ENCODE data around the gene TNK2. TPM values are rescaled to one million over a fixed set of nuclear protein-coding genes. Genes with fewer than 3 reads are reported as not detected.

TNK2 gene
- total RNA-seq, 2 experiments from 2014 or later = 43.6 to 92.1 TPM

GRCh38 chr3:195880037-195880431, 28.3 kb downstream of the TNK2 start:
- POLR2A ChIA-PET = no interaction called here
- Histone ChIP-seq H3K4me2 (ENCODE audit: low read length) (no peak overlapping the region), H3K27ac (ENCODE audit: low read depth, low read length, poor library complexity, severe bottlenecking) (no peak overlapping the region), H3K9me3 (ENCODE audit: low read length) (no peaks in the 10 kb centered on the region), H3K9me2 (ENCODE audit: insufficient read depth, low read length) (no peaks in the 10 kb centered on the region), H2AFZ (ENCODE audit: low read length) (no peak overlapping the region), H3K79me2 (ENCODE audit: insufficient read depth, low read depth, low read length) (no peaks in the 10 kb centered on the region), H3K4me1 (ENCODE audit: insufficient read depth, low read length, poor library complexity, severe bottlenecking) (no peaks in the 10 kb centered on the region), H3K4me3 (ENCODE audit: low read depth, low read length, poor library complexity, severe bottlenecking) (no peak overlapping the region), H3K36me3 (ENCODE audit: insufficient read depth, low read length) (peaks cover 17% of the 10 kb centered on the region), H4K20me1 (ENCODE audit: insufficient read depth, low read length) (no peaks in the 10 kb centered on the region)
- TSS peak; percentile 66 for BruUV-seq (replicated peaks)
- intact Hi-C loops (cut with micrococcal nuclease; ENCODE audit: unreplicated experiment) = no loop called here
- CTCF ChIA-PET (ENCODE audit: unreplicated experiment) = no interaction called here
- DNase-seq (ENCODE audit: low spot score) = no peak
- TF ChIP-seq EZH2phosphoT487 (IDR thresholded peaks at IDR 0.05; ENCODE audit: borderline replicate concordance, low read depth, low read length) (no peak), CTCF (conservative IDR thresholded peaks at IDR 0.05; ENCODE audit: low read length) (no peak)

GRCh38 chr3:195879416-195880036, 28.8 kb downstream of the TNK2 start:
- intact Hi-C loops (cut with micrococcal nuclease; ENCODE audit: unreplicated experiment) = no loop called here
- POLR2A ChIA-PET = no interaction called here
- CTCF ChIA-PET (ENCODE audit: unreplicated experiment) = no interaction called here
- Histone ChIP-seq H2AFZ (ENCODE audit: low read length) (no peak overlapping the region), H4K20me1 (ENCODE audit: insufficient read depth, low read length) (no peaks in the 10 kb centered on the region), H3K4me1 (ENCODE audit: insufficient read depth, low read length, poor library complexity, severe bottlenecking) (no peaks in the 10 kb centered on the region), H3K79me2 (ENCODE audit: insufficient read depth, low read depth, low read length) (no peaks in the 10 kb centered on the region), H3K4me2 (ENCODE audit: low read length) (no peak overlapping the region), H3K36me3 (ENCODE audit: insufficient read depth, low read length) (peaks cover 13% of the 10 kb centered on the region), H3K9me2 (ENCODE audit: insufficient read depth, low read length) (no peaks in the 10 kb centered on the region), H3K9me3 (ENCODE audit: low read length) (no peaks in the 10 kb centered on the region), H3K27ac (ENCODE audit: low read depth, low read length, poor library complexity, severe bottlenecking) (no peak overlapping the region), H3K4me3 (ENCODE audit: low read depth, low read length, poor library complexity, severe bottlenecking) (no peak overlapping the region)
- DNase-seq (ENCODE audit: low spot score) = no peak
- TF ChIP-seq CTCF (conservative IDR thresholded peaks at IDR 0.05; ENCODE audit: low read length) = no peak
- no TSS peak for BruUV-seq (replicated peaks)

GRCh38 chr3:195878424-195879274, 29.7 kb downstream of the TNK2 start:
- intact Hi-C loops (cut with micrococcal nuclease; ENCODE audit: unreplicated experiment) = no loop called here
- CTCF ChIA-PET (ENCODE audit: unreplicated experiment) = no interaction called here

More at GRCh38 chr3:195878424-195879274, 29.7 kb downstream of the TNK2 start:
- Histone ChIP-seq H3K4me3 (ENCODE audit: low read depth, low read length, poor library complexity, severe bottlenecking) (no peak overlapping the region), H2AFZ (ENCODE audit: low read length) (no peak overlapping the region), H3K36me3 (ENCODE audit: insufficient read depth, low read length) (peaks cover 11% of the 10 kb centered on the region), H3K9me2 (ENCODE audit: insufficient read depth, low read length) (no peaks in the 10 kb centered on the region), H3K27ac (ENCODE audit: low read depth, low read length, poor library complexity, severe bottlenecking) (no peak overlapping the region), H3K9me3 (ENCODE audit: low read length) (no peaks in the 10 kb centered on the region), H3K4me2 (ENCODE audit: low read length) (no peak overlapping the region), H3K79me2 (ENCODE audit: insufficient read depth, low read depth, low read length) (no peaks in the 10 kb centered on the region), H3K4me1 (ENCODE audit: insufficient read depth, low read length, poor library complexity, severe bottlenecking) (no peaks in the 10 kb centered on the region), H4K20me1 (ENCODE audit: insufficient read depth, low read length) (no peaks in the 10 kb centered on the region)
- no peak for DNase-seq (ENCODE audit: low spot score)
- POLR2A ChIA-PET = no interaction called here
- TF ChIP-seq CTCF (conservative IDR thresholded peaks at IDR 0.05; ENCODE audit: low read length) (no peak), EZH2phosphoT487 (IDR thresholded peaks at IDR 0.05; ENCODE audit: borderline replicate concordance, low read depth, low read length) (no peak)
- no TSS peak for BruUV-seq (replicated peaks)

All from OCI-LY7 (cell line).